HG03066 (cell line): Measurements from ENCODE around the gene TMEM238L.

Experiments used
- ATAC-seq: cut with Tn5 transposase; IDR thresholded peaks from one replicate; pipeline ENCODE4 v1.9.1; 2021; ENCODE audit warnings: low read depth; ENCODE audit not compliant: unreplicated experiment

TMEM238L gene

DNA sequence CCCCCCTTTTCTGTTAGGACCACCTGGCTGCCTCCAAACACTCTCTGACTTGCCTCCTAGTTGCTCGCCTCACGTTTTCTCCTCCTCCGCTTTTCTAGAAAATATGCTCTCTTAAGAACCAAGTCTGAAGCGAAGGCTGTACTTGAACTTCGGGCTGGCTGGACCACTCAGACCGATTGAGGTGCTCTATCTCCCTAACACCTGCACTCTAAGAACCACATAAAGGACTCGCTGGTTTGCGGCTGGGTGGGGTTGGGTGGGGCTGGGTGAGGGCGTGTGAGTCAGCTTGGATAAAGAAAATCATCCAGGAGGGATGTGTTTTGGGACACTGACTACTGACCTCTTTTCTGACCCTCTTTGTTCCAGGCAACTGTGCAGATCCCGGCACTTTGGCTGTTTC is 51.2 kb downstream of the TMEM238L start:
- ATAC-seq = no peak

DNA sequence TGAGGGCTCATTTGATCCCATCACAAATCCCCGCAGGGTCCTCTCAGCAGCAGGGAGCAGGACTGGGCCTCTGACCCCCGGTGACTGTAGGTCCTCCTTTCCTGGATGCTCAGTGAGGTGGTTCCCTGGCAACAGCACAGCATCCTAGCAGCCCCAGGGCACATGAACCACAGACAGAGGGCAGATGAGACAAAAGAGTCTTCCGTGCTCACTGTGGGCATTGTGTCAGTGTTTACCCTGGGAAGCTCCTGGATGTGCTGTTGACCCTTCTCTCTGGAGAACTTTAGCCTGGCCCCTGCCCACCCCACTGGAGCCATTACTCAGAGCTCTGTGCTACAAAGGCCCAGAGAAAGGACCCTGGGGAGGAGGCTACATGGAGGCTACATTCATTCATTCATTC is 52.3 kb downstream of the TMEM238L start:
- ATAC-seq = no peak

DNA sequence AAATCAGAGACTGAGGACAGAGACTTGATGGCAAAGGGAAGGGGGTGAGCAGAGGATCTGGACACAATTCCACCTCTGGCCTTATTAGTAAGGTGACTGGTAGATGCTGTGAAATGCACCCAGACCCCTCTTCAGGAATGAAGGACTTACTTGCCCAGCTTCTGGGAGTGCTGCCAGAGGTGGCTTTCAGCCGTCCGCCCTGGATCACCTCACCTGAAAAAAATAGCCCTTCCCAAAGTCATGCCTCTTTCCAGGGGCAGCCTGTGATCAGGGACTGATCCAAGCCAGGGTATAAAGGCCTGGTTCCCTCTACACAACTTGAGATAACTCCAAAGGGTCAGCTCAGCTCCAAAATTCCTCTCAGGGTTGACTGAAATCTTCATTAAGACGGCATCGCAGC is 53.7 kb downstream of the TMEM238L start:
- ATAC-seq = no peak

DNA sequence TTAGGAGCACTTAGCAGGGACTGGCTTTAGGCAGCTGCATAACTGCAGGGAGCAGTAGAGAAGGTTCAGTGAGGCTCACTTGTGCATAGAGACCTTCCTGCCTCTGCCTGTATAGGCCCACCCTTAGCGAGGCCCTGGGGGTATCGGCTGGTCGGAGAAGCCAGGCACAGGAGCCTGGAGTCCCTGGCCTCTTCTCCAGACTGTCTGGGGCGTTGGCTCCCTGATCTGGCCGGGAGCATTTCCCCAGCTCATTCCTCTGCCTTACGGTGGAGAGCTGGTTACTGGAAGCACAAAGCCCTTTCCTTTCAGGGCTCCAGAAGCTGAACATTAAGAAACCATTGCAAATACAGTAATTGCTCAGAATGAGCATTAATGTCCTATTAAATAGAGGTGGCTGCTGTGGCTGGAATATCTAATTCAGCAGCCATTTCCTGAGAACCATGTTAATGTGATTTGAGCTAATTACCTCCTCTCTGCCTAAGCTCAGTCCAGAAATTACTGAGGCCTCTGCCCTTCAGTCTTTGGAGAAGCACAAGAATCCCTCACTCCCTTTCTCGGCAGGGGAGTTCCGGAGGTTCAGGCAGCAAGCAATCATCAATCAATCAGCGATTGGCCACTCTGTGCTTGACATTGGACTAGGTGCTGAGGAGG is 55.2 kb downstream of the TMEM238L start:
- no peak for ATAC-seq

DNA sequence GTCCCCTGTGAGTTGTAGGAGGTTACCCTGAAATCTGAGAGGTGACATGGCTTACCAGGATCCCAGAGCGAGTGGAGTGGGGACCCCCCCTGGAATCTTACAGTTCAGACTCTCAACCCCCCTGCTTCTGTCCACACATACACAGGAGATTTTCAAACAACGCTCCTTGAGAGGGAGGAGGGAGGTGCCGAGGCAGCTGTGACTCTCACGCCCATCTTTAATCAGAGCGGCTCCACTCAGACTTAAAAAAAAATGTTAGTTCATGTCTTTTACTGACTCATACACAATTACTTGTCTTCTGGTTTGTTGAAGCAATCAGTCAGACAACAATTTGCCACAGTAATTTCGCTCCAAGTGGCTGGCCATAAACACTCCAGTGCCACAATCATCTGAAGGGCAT is 58.7 kb downstream of the TMEM238L start:
- ATAC-seq = no peak
